Renal cortical epithelial cell (primary cell): Measurements from ENCODE around the gene EIF2S3B. TPM values are rescaled to one million over a fixed set of nuclear protein-coding genes. Genes with fewer than 3 reads are reported as not detected.

Experiments
- DNase-seq: peaks from one replicate; pipeline ENCODE4 v3.0.0-alpha.2; 2011; ENCODE audit warnings: low read depth
- total RNA-seq: library from RNA; depleted of rRNA; stranded (reverse); fragments of >200 nt; gene quantifications from 2 replicates; pipeline ENCODE4 v1.2.3, GENCODE V29; 2014

EIF2S3B gene
- total RNA-seq, 1 donor from 2014 or later: 1.2 TPM

DNA sequence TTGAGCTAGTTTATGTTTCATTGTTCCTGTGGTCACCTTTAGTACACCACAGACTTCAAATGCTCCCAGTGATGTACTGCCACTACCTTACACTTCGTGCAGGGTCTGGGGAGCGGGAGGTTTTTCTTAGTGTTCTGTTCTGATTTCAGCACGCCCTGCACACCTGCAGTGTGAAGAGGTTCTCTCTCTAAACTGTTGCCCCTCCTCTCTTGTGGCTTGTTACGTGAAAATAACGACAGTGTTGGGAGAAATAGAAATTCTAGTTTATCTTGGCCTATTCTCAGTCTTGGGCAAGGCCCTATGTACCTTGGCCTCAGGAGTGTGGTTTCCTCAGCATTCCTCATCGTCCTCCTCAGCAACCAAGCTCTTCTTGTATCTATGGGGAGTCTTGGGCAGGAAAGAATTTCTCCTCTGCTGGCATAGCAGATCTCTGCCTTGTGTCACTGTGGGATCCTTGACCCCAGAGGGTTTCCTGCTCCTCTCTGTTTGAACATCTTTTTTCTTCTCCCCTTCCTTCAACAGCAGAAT lies 48.6 kb downstream of the EIF2S3B start:
- DNase-seq: no peak

DNA sequence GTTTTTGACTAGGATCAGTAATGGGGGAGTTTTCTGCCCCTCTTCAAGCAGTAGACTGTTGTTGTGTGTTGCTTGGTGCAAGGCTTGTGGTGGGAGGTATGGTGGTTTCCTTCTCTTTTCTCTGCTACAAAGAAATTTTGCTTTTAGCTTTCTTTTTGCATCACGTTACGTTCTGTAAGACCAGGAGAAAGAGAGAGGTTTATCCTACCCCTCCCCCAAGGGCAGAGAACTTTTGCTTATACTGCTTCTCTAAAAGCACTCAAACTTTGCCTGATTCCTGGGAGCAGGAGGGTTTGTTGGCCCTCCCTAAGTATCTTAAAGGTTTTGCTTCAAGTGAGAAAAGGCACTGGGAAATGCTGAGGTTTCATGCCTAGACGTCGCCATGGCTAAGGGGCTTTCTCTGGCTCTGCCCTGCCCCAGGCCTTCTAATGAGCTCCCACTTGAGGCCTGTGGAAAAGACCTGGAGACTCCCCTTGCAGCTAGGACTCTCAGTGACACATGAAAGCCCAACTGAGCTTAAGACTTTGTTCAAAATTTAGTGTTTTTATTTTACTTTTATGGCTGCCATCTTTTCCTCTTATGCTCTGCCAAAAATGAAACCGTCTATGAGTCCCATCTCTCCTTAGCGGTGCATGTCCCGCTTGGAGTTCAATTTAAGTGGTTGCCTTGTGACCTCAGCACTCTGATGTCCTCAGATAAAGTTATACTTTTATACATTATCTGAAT lies 49.2 kb downstream of the EIF2S3B start:
- no peak for DNase-seq

DNA sequence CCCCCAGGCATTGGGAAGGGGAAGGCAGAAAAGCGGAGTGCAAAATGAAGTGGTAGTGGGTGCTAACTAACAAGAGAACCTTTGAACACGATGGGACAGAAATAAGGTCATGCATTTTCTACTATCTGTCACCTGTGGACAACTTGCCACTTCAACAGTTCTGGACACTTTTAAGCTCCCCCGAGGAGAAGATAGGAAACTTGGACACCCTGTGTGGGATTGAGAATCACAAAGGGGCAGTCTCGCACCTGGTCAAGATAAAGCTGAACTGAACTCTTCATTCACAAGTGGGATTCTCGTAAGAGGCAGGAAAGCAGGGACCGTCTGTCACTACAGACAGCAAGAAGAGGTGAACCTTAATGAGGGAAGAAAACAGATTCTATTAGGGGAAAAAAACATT lies 51.6 kb downstream of the EIF2S3B start:
- no peak for DNase-seq

DNA sequence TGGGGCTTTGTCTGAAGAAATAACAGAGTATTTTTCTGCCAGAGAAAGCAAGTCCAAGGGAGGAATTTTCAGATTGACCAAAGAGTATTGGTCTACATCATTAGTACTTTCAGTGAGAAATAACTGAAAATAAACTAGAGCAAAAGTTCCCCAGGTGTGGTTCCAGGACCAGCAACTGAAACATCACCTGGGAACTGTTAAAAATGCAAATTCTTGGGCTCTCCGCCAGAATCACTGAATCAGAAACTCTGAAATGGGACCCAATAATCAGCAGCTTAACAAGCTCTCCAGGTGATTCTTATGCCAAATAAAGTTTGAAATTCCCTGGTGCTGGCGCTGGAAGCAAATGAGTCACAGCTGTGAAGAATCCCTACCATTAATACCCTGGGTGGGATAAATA lies 52.1 kb downstream of the EIF2S3B start:
- DNase-seq: peak; percentile 25

Other genes starting within 250 kb of the EIF2S3B start
- gene KLRD1, start 198.0 kb upstream of the EIF2S3B start, total RNA-seq: under 0.01 and 4.1 TPM in 2 replicates
- gene KLRK1, start 115.8 kb upstream of the EIF2S3B start, total RNA-seq: not detected in 2 replicates
- gene KLRC4, start 96.1 kb upstream of the EIF2S3B start, total RNA-seq: not detected in 2 replicates
- not detected in 2 replicates for gene KLRC3, start 85.3 kb upstream of the EIF2S3B start, total RNA-seq
- 0.87 TPM in 1 of 2 replicates, not detected in the other for gene KLRC2, start 69.9 kb upstream of the EIF2S3B start, total RNA-seq
- 0.05 and 0.35 TPM in 2 replicates for gene KLRC1, start 52.5 kb upstream of the EIF2S3B start, total RNA-seq
- 12.3 and 16.7 TPM in 2 replicates for gene MAGOHB, start 107.7 kb downstream of the EIF2S3B start, total RNA-seq
- gene STYK1, start 168.2 kb downstream of the EIF2S3B start, total RNA-seq: 2.6 and 4.3 TPM in 2 replicates
- gene YBX3, start 217.4 kb downstream of the EIF2S3B start, total RNA-seq: 67.6 and 163 TPM in 2 replicates